GM12874 (cell line): ENCODE results near the gene RBKS.

Source experiments
- TF ChIP-seq, protein P1 (sequence below): IDR thresholded peaks from 2 replicates; pipeline ENCODE4 v1.5.1; 2011; ENCODE audit warnings: low read depth, mild to moderate bottlenecking, control low read depth, low read length, moderate library complexity; ENCODE audit not compliant: insufficient read depth

The RBKS gene

DNA sequence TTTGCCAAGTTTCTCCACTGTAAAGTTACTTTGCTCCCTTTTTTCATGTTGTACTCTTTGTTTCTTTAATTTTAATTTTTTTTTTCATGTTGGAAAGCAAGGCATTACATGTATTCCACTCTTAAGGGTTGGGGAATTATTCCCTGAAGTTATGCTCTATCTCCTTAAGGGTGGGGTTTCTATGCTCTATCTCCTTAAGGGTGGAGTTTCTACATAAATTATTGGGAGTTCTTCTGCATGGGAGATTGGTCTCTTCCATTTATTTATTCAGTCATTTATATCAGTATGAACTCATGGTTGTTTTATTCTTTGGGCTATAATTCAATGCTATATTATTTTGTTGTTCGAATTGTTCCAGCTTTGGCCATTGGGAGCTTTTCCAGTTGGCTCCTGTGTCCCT lies 107.5 kb downstream of the RBKS start:
- TF ChIP-seq, protein P1, sequence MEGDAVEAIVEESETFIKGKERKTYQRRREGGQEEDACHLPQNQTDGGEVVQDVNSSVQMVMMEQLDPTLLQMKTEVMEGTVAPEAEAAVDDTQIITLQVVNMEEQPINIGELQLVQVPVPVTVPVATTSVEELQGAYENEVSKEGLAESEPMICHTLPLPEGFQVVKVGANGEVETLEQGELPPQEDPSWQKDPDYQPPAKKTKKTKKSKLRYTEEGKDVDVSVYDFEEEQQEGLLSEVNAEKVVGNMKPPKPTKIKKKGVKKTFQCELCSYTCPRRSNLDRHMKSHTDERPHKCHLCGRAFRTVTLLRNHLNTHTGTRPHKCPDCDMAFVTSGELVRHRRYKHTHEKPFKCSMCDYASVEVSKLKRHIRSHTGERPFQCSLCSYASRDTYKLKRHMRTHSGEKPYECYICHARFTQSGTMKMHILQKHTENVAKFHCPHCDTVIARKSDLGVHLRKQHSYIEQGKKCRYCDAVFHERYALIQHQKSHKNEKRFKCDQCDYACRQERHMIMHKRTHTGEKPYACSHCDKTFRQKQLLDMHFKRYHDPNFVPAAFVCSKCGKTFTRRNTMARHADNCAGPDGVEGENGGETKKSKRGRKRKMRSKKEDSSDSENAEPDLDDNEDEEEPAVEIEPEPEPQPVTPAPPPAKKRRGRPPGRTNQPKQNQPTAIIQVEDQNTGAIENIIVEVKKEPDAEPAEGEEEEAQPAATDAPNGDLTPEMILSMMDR: no peak

DNA sequence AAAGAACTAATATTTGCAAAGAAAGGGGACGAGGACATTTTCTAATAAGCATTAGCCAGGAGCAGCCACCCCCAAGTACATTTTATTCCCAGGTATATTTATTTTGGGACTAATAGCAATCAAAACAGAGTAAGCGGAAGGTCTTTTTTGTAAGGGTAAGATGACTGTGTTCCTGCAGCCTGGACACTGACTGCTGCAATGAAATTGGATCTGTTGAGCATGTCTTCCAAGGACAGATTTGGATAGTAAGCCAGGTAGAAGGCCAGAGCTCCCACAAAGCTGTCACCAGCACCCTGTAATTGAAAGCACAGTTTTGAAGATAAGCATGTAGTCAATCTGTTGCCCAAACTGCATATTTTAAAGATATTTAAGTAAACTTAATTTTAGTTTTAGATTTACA lies 108.7 kb downstream of the RBKS start:
- TF ChIP-seq, protein P1: no peak

DNA sequence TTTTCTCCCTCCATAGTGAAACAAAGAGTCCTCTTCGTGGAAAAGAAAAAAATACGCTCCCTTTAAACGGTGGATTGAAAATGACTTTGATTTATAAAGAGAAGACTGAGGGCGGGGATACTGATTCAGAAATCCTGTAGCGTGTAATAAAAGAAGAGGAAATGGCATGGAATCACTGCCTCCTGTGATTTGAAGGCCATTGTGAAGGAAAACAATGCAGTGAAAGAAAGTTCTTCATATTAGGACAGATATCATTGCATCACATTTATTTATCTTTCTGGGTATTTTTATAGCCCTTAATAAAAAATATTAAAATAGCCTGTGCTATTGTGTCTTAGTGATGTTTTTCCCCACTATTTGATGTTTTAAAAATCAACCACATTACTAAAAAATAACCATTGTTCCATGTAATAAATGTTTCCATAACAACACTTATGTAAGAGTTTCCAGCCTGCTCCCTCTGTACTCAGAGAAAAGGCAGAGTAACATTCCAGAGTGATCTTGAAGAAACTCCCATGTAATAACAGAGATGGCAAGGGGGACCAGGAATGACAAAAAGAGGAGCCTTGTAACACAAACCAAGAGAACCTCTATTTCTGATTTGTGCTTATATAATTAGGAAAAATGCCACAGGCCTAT lies 110.7 kb downstream of the RBKS start:
- TF ChIP-seq, protein P1: no peak

DNA sequence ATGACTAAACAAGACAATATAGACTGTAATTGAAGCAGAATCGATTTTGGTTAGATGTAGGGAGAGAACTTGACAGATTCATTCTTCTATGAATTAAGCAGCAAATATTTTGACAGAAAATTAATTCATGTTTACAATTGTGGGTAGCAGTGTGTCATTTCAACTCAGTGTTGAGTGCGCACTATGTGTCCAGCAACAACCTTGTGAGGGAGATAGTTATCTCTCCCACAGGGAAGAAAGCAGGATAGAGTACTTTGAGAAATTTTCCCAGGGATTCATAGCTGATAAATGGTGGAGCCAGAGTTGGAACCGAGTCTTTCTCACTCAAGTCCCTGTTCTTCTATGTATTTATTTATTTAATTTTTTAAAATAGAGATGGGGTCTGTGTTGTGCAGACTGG lies 113.5 kb downstream of the RBKS start:
- TF ChIP-seq, protein P1: no peak

DNA sequence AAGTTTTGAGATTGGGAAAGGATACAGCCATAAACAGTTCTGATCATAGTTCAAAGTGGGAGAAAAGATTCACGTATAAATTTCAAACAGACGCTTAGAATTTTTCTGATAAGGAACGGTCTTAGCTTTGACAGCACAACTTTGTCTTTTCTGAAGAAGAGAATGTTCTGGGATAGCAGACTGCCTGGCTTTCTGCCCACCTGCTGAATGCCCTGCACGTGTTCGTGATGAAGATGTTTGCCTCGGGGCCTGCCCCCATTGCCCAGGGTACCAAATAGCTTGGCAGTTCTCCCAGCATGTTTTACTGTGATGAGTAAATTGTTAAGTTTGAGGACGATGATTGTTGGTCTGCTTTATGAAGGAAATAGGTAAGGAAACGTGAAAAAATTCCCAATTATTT lies 114.1 kb downstream of the RBKS start:
- TF ChIP-seq, protein P1: no peak

DNA sequence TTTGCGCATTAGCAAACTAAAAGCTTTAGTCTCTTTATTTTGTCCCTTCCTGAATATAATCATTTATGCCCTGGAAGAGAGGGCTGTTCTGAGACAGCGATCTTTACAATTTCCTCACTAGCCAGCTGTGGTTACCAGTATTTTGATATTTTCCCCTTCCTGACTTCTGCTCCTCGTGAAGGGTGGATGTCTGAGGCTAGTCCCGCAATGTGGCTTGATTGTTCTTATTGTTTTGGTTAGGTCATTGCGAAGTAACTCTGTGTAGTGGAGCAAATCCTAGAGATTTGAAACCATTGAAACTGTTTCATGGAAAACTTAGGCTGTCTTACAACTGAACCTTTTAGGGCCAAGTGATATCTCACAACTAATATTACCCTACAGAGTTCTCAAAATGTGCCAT lies 116.2 kb downstream of the RBKS start:
- TF ChIP-seq, protein P1: no peak

DNA sequence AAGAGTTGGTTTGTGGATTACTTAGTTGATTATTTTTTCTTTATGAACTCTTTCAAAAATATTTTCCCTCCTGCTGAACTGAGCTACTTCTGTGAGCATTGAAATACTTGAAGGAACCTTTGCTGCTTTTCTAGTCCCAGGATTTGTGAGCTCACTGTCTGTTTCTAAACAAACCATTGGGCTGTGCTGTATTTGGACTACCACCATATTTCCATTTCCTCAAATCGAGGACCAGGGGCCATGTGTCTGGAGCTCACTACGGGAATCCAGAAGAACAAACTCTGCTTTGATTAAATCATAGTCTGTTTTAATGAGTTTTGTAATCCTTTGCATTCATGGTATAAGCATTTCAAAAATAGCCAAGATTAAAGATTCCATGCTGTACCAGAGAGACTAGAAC lies 117.4 kb downstream of the RBKS start:
- TF ChIP-seq, protein P1: no peak
